A673 (cell line): ENCODE data around the gene TMEM273.

ENCODE experiments used
- EZH2 ChIP-seq: fragments of 200-600 bp; sonication (generic); IDR thresholded peaks from 2 replicates; pipeline ENCODE4 v1.6.1; 2017; ENCODE audit warnings: borderline replicate concordance, low read depth, mild to moderate bottlenecking, mixed read lengths, antibody characterized with exemption, low read length; ENCODE audit not compliant: poor library complexity, severe bottlenecking
- TF ChIP-seq, protein P1 (sequence below): fragments of 300-800, 200-600 bp; sonication (generic); conservative IDR thresholded peaks from 2 replicates; pipeline ENCODE4 v1.5.1; 2017; ENCODE audit warnings: low read depth, mild to moderate bottlenecking, antibody characterized with exemption, low read length, moderate library complexity, mixed read lengths

DNA sequence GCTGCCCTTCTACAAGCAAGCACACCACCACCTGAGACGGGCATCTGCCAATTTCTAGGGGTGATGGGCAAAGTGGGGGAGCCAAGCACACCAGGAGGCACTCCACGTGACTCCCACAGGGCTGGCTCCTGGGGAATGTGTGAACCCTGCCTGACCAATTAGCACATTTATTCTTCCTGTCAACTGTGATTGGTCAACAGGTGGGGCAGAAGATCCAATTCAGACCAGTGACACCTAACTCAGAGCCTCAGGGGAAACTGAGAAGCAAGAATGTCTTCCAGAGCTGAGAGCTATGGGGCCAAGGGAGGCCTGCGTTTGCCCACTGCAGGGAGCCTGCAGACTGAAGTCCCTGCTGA lies 15.4 kb downstream of the TMEM273 start:
- TF ChIP-seq, protein P1, sequence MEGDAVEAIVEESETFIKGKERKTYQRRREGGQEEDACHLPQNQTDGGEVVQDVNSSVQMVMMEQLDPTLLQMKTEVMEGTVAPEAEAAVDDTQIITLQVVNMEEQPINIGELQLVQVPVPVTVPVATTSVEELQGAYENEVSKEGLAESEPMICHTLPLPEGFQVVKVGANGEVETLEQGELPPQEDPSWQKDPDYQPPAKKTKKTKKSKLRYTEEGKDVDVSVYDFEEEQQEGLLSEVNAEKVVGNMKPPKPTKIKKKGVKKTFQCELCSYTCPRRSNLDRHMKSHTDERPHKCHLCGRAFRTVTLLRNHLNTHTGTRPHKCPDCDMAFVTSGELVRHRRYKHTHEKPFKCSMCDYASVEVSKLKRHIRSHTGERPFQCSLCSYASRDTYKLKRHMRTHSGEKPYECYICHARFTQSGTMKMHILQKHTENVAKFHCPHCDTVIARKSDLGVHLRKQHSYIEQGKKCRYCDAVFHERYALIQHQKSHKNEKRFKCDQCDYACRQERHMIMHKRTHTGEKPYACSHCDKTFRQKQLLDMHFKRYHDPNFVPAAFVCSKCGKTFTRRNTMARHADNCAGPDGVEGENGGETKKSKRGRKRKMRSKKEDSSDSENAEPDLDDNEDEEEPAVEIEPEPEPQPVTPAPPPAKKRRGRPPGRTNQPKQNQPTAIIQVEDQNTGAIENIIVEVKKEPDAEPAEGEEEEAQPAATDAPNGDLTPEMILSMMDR = no peak
- no peak for TF ChIP-seq EZH2
